GM18907 (cell line): ENCODE measurements around the gene TAS2R20.

Source experiments
- ATAC-seq: cut with Tn5 transposase; IDR thresholded peaks from one replicate; pipeline ENCODE4 v1.9.1; 2021; ENCODE audit warnings: mild to moderate bottlenecking, moderate library complexity; ENCODE audit not compliant: unreplicated experiment

The TAS2R20 gene

GRCh38 chr12:10960211-10960610 lies 37.9 kb downstream of the TAS2R20 start:
- no peak for ATAC-seq

- no peak for ATAC-seq
Measured at GRCh38 chr12:10959804-10960203, 38.3 kb downstream of the TAS2R20 start.

GRCh38 chr12:10957741-10958140 lies 40.4 kb downstream of the TAS2R20 start:
- ATAC-seq, result no peak

- no peak for ATAC-seq
Measured at GRCh38 chr12:10956085-10956484, 42.0 kb downstream of the TAS2R20 start.

GRCh38 chr12:10952645-10953044 lies 45.5 kb downstream of the TAS2R20 start:
- ATAC-seq, result no peak
